GM20000 (cell line): Measurements from ENCODE around the gene KCNH2.
"Not testable (repeated sequence)": the region's sequence is repeated elsewhere in the genome, so short reads cannot be mapped to it uniquely, and the experiment has no call there.

Experiments
- DNase-seq: peaks from one replicate; pipeline ENCODE4 v3.0.0; 2012; ENCODE audit warnings: low spot score
- TF ChIP-seq, protein P1 (sequence below): IDR thresholded peaks from 2 replicates; pipeline ENCODE4 v1.5.1; 2012; ENCODE audit warnings: mild to moderate bottlenecking, control low read depth; ENCODE audit errors: extremely low read depth, missing control alignments

KCNH2 gene

DNA sequence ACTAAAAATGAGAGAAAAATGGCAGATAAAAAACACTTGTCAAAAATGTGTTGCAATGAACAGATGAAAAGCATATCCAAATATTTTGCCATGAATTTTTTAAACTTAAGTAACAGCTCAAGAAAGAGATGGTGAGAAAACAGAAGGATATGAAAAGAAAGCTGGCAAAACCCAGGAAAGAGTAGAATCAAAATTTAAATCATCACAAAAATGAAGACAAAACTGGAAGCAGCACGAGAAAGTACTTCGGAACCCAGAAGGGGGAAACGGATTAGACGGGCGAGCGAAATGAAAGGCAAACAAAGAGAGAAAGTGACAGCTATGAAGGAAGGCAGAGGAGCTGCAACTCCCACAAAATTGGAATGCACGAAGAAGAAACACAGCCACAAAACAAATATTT is 60.2 kb downstream of the KCNH2 start:
- no peak for DNase-seq
- TF ChIP-seq, protein P1, sequence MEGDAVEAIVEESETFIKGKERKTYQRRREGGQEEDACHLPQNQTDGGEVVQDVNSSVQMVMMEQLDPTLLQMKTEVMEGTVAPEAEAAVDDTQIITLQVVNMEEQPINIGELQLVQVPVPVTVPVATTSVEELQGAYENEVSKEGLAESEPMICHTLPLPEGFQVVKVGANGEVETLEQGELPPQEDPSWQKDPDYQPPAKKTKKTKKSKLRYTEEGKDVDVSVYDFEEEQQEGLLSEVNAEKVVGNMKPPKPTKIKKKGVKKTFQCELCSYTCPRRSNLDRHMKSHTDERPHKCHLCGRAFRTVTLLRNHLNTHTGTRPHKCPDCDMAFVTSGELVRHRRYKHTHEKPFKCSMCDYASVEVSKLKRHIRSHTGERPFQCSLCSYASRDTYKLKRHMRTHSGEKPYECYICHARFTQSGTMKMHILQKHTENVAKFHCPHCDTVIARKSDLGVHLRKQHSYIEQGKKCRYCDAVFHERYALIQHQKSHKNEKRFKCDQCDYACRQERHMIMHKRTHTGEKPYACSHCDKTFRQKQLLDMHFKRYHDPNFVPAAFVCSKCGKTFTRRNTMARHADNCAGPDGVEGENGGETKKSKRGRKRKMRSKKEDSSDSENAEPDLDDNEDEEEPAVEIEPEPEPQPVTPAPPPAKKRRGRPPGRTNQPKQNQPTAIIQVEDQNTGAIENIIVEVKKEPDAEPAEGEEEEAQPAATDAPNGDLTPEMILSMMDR = no peak

DNA sequence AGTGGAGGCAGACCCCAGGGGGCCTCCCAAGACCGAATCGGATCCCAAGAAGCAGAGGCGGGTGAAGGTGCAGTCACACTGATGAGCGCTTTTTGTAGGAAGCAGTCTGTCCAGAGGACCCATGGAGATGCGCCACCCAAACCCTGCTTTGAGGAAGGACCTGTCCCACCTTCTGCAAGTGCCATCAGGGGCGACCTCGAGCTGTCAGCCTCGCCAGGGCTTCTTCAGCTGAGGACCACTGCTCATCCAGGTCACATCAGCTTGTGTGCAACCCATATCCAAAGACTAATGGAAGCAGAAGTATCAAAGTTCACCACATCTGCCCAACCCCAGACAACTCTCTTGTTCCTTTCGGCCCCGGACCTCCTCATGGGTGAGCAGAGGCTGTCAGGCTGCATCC is 61.5 kb downstream of the KCNH2 start:
- TF ChIP-seq, protein P1 = no peak
- no peak for DNase-seq

DNA sequence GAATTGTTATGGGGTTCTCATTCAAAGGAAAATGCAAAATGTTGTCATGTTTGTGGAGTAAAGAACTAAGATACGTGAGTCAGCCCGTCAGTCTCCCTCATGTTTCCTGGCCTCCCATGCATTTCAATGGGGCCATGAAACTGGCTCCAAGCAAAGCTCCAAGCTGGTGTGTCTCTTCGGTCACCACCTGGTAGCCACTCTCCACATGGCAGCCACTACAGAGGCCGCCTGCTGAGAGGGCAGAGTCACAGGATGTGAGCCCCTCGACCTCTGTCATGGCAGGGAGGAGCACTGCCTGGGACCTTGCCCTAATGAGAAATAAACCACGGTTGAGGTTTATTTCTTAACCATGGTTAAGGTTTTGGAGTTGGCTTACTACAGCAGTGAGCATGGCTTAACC is 63.2 kb downstream of the KCNH2 start:
- DNase-seq = no peak
- TF ChIP-seq, protein P1 = no peak

DNA sequence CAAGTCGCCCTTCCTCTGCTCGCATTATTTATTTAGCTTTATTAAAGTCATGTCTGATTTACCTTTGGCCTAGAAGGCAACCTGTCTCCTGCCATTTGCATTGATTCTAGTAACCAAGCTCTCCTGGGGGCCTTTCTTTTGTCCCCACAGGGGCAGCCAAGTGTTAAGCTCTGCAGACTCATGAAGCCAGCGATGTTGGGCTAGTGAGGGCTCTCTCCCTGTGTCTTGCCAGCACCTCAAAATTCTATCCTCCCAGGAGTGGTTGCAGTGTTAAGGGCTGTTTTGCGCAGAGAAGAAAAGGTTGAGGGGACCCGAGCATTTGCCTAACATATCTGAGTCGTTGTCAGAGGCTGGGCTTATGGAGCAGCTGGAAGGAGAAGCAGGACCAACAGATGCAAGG is 63.9 kb downstream of the KCNH2 start:
- no peak for DNase-seq
- TF ChIP-seq, protein P1 = no peak

DNA sequence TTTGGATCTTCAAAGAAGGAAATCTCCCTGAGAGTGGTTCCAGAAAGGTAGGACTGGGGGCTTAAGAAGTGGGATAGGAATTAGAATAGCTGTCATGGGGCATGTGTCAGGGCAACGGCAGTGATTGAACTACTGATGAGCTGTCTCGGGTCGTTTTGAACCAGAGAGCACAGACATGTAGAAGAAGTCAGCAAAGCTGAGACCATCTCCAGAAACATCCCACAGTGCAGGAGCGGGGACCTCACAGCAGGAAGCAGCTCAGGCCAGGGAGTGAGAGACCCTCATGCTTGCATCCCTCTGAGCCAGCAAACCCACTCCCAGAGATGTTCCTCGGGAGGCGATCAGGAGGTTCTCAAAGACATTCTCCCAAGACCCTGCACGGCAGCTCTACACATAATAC is 65.7 kb downstream of the KCNH2 start:
- DNase-seq = no peak
- TF ChIP-seq, protein P1 = no peak

DNA sequence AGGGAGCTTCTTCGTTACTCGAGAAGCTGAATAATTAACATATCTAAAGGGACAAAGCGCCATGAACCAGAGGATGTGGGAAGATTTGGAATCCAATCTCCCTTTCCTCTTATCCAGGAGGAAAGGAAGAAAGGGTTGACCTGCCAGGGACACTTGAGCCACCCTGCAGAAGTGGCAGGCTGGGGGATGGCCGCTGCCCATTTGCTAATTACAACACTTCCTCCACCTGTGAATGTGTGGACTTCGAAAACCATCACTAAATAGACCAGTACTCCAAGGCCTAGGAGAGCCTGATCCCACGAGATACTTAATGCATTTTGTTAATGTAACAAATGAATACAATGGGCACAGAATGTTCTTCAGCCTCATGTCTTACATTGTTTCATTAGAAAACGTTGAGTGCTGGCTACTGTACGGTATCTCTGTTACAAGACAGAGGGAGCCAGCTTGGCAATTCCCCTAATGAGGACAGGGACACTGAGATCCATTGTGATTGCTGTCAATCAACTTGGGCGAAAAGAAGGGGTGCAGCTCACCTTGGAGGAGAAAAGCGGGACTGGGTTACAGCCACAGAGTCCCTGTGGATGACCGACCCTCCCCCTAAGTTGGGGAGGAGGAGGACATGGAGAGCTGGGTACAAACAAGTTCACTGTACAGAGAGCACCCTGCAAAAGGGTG is 66.4 kb downstream of the KCNH2 start:
- DNase-seq = no peak
- TF ChIP-seq, protein P1 = no peak

DNA sequence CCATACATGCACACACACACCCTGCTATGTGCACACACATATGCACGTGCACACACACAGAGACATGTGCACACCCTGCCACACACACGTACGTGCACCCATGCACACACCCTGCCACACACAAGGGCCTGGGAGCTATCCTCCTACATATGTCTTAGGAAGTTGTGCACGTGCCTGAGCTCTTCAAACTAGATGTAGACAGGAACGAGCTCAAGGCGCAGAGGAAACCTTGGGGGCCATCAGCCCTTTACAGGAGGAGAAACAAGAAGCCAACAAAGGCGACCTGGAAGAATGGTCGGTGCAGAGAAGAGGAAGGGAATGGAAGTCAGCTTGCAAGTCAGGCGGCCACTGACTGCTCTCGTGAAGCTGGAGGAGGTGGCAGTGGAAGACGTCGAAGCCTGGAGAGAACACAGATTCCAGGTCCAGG is 67.1 kb downstream of the KCNH2 start:
- no peak for DNase-seq
- TF ChIP-seq, protein P1 = no peak

DNA sequence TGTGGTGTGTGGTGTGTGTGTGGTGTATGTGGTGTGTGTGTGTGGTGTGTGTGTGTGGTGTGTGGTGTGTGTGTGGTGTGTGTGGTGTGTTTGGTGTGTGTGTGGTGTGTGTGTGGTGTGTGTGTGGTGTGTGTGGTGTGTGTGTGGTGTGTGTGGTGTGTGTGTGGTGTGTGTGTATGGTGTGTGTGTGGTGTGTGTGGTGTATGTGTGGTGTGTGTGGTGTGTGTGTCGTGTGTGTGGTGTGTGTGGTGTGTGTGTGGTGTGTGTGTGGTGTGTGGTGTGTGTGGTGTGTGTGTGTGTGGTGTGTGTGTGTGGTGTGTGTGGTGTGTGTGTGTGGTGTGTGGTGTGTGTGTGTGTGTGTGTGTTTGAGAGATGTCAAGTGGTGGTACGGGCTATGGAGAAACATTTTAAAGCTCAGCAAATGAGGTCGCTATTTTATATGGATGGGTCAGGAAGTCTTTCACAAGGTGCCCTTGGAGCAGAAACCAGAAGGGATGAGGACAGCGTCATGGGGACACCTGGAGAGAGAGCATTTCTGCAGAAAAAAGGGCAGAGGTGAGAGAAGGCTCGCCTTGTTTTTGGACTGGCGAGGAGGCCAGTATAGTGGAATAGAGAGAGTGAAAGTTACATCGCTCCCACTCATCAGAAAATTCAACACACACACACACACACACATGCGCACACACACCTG is 67.7 kb downstream of the KCNH2 start:
- not testable (repeated sequence) for DNase-seq
